GM18861 (cell line): ENCODE measurements around the gene GBE1.
"Not testable (repeated sequence)": the region's sequence is repeated elsewhere in the genome, so short reads cannot be mapped to it uniquely, and the experiment has no call there.

Source experiments
- ATAC-seq: cut with Tn5 transposase; IDR thresholded peaks from one replicate; pipeline ENCODE4 v1.9.1; 2021; ENCODE audit not compliant: unreplicated experiment

GBE1 gene

GRCh38 chr3:81760924-81761903 lies at the start of gene GBE1:
GBE1 (minus strand) TSS chr3:81761645; CDS start chr3:81761517, 128 bp downstream.
- ATAC-seq = peak; percentile 77

- no peak for ATAC-seq
Measured at GRCh38 chr3:81808900-81809299, 47.5 kb upstream of the GBE1 start.

- no peak for ATAC-seq
Measured at GRCh38 chr3:81799403-81799802, 38.0 kb upstream of the GBE1 start.

- ATAC-seq = peak; percentile 49
Measured at GRCh38 chr3:81793410-81793809, 32.0 kb upstream of the GBE1 start.

GRCh38 chr3:81790117-81790516 lies 28.7 kb upstream of the GBE1 start:
- no peak for ATAC-seq

- ATAC-seq = no peak
Measured at GRCh38 chr3:81789691-81790090, 28.2 kb upstream of the GBE1 start.

GRCh38 chr3:81788610-81789009 lies 27.2 kb upstream of the GBE1 start:
- peak; percentile 69 for ATAC-seq

- ATAC-seq = no peak
Measured at GRCh38 chr3:81788044-81788443, 26.6 kb upstream of the GBE1 start.

GRCh38 chr3:81782585-81782984 lies 21.1 kb upstream of the GBE1 start:
- ATAC-seq = no peak

GRCh38 chr3:81778678-81779182 lies 17.3 kb upstream of the GBE1 start:
- ATAC-seq = peak; percentile 45

- ATAC-seq = no peak
Measured at GRCh38 chr3:81776643-81777042, 15.2 kb upstream of the GBE1 start.

- ATAC-seq = no peak
Measured at GRCh38 chr3:81770710-81771109, 9.3 kb upstream of the GBE1 start.

GRCh38 chr3:81769299-81769698 lies 7.9 kb upstream of the GBE1 start:
- no peak for ATAC-seq

- not testable (repeated sequence) for ATAC-seq
Measured at GRCh38 chr3:81767250-81767859, 5.9 kb upstream of the GBE1 start.

GRCh38 chr3:81765400-81765799 lies 4.0 kb upstream of the GBE1 start:
- ATAC-seq = no peak

- ATAC-seq = no peak
Measured at GRCh38 chr3:81764665-81765064, 3.2 kb upstream of the GBE1 start.

- no peak for ATAC-seq
Measured at GRCh38 chr3:81764002-81764401, 2.6 kb upstream of the GBE1 start.

- ATAC-seq = no peak
Measured at GRCh38 chr3:81763001-81763400, 1.6 kb upstream of the GBE1 start.

- no peak for ATAC-seq
Measured at GRCh38 chr3:81761904-81762580, 597 bp upstream of the GBE1 start.

GRCh38 chr3:81760215-81760614 lies 1.2 kb downstream of the GBE1 start:
- ATAC-seq = no peak

GRCh38 chr3:81758771-81759170 lies 2.7 kb downstream of the GBE1 start:
- not testable (repeated sequence) for ATAC-seq
